NT2/D1 (cell line): Measurements from ENCODE around the gene OSBPL10.

ENCODE experiments used
- YY1 ChIP-seq: IDR thresholded peaks from 2 replicates; pipeline ENCODE4 v1.6.1; 2011; ENCODE audit not compliant: insufficient read length, insufficient read depth
- ZNF274 ChIP-seq: IDR thresholded peaks from 2 replicates; pipeline ENCODE4 v1.6.1; 2011; ENCODE audit warnings: mild to moderate bottlenecking, low read depth, low read length

DNA sequence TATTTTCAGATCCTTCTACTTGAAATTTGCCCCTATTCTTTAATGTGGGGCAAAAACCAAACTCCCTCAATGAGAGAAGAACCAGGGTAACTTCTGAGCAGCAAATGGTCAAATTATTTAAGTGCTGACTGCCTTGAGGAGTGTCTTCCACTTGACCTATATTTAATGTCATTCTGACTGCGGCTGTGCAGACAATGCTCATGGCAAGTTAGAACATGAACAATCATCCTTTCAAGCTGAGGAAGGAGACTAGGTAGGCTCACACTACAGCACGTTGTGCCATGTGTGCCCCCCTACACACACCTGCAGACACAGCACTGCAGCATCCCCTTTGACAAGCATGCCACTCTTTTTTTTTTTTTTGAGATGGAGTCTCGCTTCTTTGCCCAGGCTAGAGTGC, 98.2 kb downstream of the OSBPL10 start:
- TF ChIP-seq YY1, result no peak
- no peak for TF ChIP-seq ZNF274
